SK-N-SH (cell line): ENCODE data around the gene METTL9. TPM values are rescaled to one million over a fixed set of nuclear protein-coding genes. Genes with fewer than 3 reads are reported as not detected.
"Not testable (repeated sequence)": the region's sequence is repeated elsewhere in the genome, so short reads cannot be mapped to it uniquely, and the experiment has no call there.

Experiments
- CTCF ChIA-PET: fragments of 300-600, 350-600 bp; formaldehyde crosslinking; extraction: SDS; loops from one replicate; lab custom pipeline; 2021; lab: Yijun Ruan, JAX
- POLR2A ChIA-PET: fragments of 350-600 bp; sonication (Branson Sonifier 250); formaldehyde crosslinking; extraction: SDS; loops from one replicate; lab custom pipeline; 2020; ENCODE audit warnings: antibody characterized with exemption, inconsistent platforms; lab: Yijun Ruan, JAX
- DNase-seq: peaks from one replicate; pipeline ENCODE4 v3.0.0; 2012
- H2AFZ ChIP-seq: fragments of 200-600 bp; sonication (generic); 2 replicates; pipeline ENCODE4 v1.8.1; 2016; ENCODE audit warnings: antibody characterized with exemption, mild to moderate bottlenecking, low read depth
- H3F3A ChIP-seq: fragments of 200-600 bp; sonication (generic); replicated peaks from 2 replicates; pipeline ENCODE3; 2016; ENCODE audit warnings: antibody characterized with exemption, mild to moderate bottlenecking; ENCODE audit not compliant: insufficient read depth
- H3K27ac ChIP-seq, 2 experiments: fragments of 200-500 bp in 1 of 2; fragments of 200-600 bp in 1 of 2; sonication (Bioruptor generic) in 1 of 2; sonication (generic), shearing (Covaris generic) in 1 of 2; 2 replicates each; pipeline versions ENCODE4 v1.5.1 to v1.6.1; 2014 to 2016; ENCODE audit warnings: low read depth in 2 of 2, inconsistent platforms in 1 of 2, low read length in 1 of 2, mild to moderate bottlenecking in 1 of 2, mixed read lengths in 1 of 2
- H3K27me3 ChIP-seq: fragments of 200-600 bp; sonication (generic), shearing (Covaris generic); 2 replicates; pipeline ENCODE4 v1.6.1; 2016; ENCODE audit warnings: mixed run types; ENCODE audit not compliant: insufficient read depth
- H3K36me3 ChIP-seq, 2 experiments: fragments of 200-500 bp in 1 of 2; fragments of 200-600 bp in 1 of 2; sonication (Bioruptor generic) in 1 of 2; sonication (generic) in 1 of 2; replicated peaks in 1 of 2; 2 replicates each; pipeline versions ENCODE3 to v1.5.1; 2014 to 2016; ENCODE audit warnings: low read length in 1 of 2, mild to moderate bottlenecking in 1 of 2; ENCODE audit not compliant: insufficient read depth in 2 of 2, control insufficient read depth in 1 of 2
- H3K4me1 ChIP-seq, 2 experiments: fragments of 200-500 bp in 1 of 2; fragments of 200-600 bp in 1 of 2; sonication (Bioruptor generic) in 1 of 2; sonication (generic), shearing (Covaris generic) in 1 of 2; 2 replicates each; pipeline versions ENCODE4 v1.5.1 to v1.6.1; 2014 to 2016; ENCODE audit warnings: low read depth in 1 of 2, low read length in 1 of 2, mixed run types in 1 of 2; ENCODE audit not compliant: insufficient read depth in 2 of 2, control insufficient read depth in 1 of 2
- H3K4me2 ChIP-seq: fragments of 200-600 bp; sonication (generic), shearing (Covaris generic); 2 replicates; pipeline ENCODE4 v1.6.1; 2017; ENCODE audit warnings: mixed run types
- H3K4me3 ChIP-seq, 2 experiments: fragments of 200-500 bp in 1 of 2; fragments of 200-600 bp in 1 of 2; sonication (Bioruptor generic) in 1 of 2; sonication (generic), shearing (Covaris generic) in 1 of 2; 2 replicates each; pipeline versions ENCODE4 v1.5.1 to v1.8.1; 2014 to 2016; ENCODE audit warnings: low read depth in 2 of 2, inconsistent platforms in 1 of 2, low read length in 1 of 2, mild to moderate bottlenecking in 1 of 2, mixed read lengths in 1 of 2, moderate library complexity in 1 of 2
- H3K79me2 ChIP-seq: fragments of 200-600 bp; sonication (generic); 2 replicates; pipeline ENCODE4 v1.8.1; 2017; ENCODE audit warnings: mild to moderate bottlenecking; ENCODE audit not compliant: insufficient read depth
- H3K9ac ChIP-seq: fragments of 200-600 bp; sonication (generic); 2 replicates; pipeline ENCODE4 v1.6.1; 2017; ENCODE audit warnings: mixed run types
- H3K9me2 ChIP-seq: fragments of 200-600 bp; sonication (generic); 2 replicates; pipeline ENCODE4 v1.6.1; 2017; ENCODE audit warnings: mixed run types
- H3K9me3 ChIP-seq: fragments of 200-600 bp; sonication (generic); 2 replicates; pipeline ENCODE4 v1.6.1; 2017; ENCODE audit warnings: mixed run types, mild to moderate bottlenecking, moderate library complexity
- H4K20me1 ChIP-seq: fragments of 200-600 bp; sonication (generic); 2 replicates; pipeline ENCODE4 v1.6.1; 2017; ENCODE audit warnings: mild to moderate bottlenecking, mixed run types; ENCODE audit not compliant: insufficient read depth
- GABPA ChIP-seq: IDR thresholded peaks from 2 replicates; pipeline ENCODE4 v1.4.0; 2012; ENCODE audit warnings: low read depth, mild to moderate bottlenecking
- MXI1 ChIP-seq: IDR thresholded peaks from 2 replicates; pipeline ENCODE4 v1.6.1; 2012; ENCODE audit warnings: mild to moderate bottlenecking, low read depth, low read length, improper control_type of control experiment
- REST ChIP-seq: IDR thresholded peaks from 2 replicates; pipeline ENCODE4 v1.6.1; 2012; ENCODE audit warnings: mild to moderate bottlenecking, low read depth, low read length, moderate library complexity
- TCF12 ChIP-seq: IDR thresholded peaks from 2 replicates; pipeline ENCODE4 v1.4.0; 2012
- WGBS: methylation state at CpG from one replicate; pipeline ENCODE4 v1.1.6; 2017; ENCODE audit warnings: low lambda C conversion rate; 5-methylcytosine and 5-hydroxymethylcytosine counted together
- polyA plus RNA-seq, 3 experiments: library from polyadenylated mRNA; depleted of rRNA; stranded (reverse); fragments of >200 nt; gene quantifications; 2 replicates each; pipeline ENCODE4 v1.2.3, GENCODE V29; 2012

The METTL9 gene
- polyA plus RNA-seq, 1 of the 3 experiments (the other 2 are of a cell fraction): 70.7 TPM

GRCh38 chr16:21630866-21631265, 31.5 kb downstream of the METTL9 start:
- DNase-seq, H4K20me1 ChIP-seq, H3K4me3 ChIP-seq, POLR2A ChIA-PET, H3K4me2 ChIP-seq, H3K9me2 ChIP-seq, H3K27ac ChIP-seq, H3K9me3 ChIP-seq, H3K9ac ChIP-seq, H2AFZ ChIP-seq, H3K27me3 ChIP-seq: not testable (repeated sequence)
- peaks cover 47% of the 10 kb centered on the region for H3K79me2 ChIP-seq
- H3K4me1 ChIP-seq: peaks cover 11 to 14% of the 10 kb centered on the region in 2 experiments
- H3F3A ChIP-seq: peaks cover 23% of the 10 kb centered on the region
- CTCF ChIA-PET: interaction anchor here (2.0 kb wide), 2 partner anchors 10 to 26 kb away, joined by 6 to 7 read pairs; no protein-coding TSS in a partner anchor
- H3K36me3 ChIP-seq: peaks cover 6 to 38% of the 10 kb centered on the region in 2 experiments
- WGBS: 94% methylated on average over 6 of the region's 6 CpGs

- WGBS: 93% methylated on average over 8 of the region's 8 CpGs
- H3K4me2 ChIP-seq, DNase-seq, H3K9me3 ChIP-seq, H3K9me2 ChIP-seq, H3K27me3 ChIP-seq, H2AFZ ChIP-seq, H3K4me1 ChIP-seq, H3K4me3 ChIP-seq, H3K9ac ChIP-seq, POLR2A ChIA-PET, H4K20me1 ChIP-seq, H3K27ac ChIP-seq: not testable (repeated sequence)
- CTCF ChIA-PET: interaction anchor here (2.0 kb wide), 1 partner anchor 26 kb away, joined by 6 read pairs; no protein-coding TSS in a partner anchor
- H3K36me3 ChIP-seq: peaks cover 6 to 38% of the 10 kb centered on the region in 2 experiments
- H3K79me2 ChIP-seq: peaks cover 52% of the 10 kb centered on the region
- peaks cover 18% of the 10 kb centered on the region for H3F3A ChIP-seq
Measured at GRCh38 chr16:21631376-21631775, 32.0 kb downstream of the METTL9 start.

GRCh38 chr16:21631951-21632575, 32.7 kb downstream of the METTL9 start:
- DNase-seq, H4K20me1 ChIP-seq, H3K9me2 ChIP-seq, H3K27me3 ChIP-seq, H2AFZ ChIP-seq, H3K27ac ChIP-seq, CTCF ChIA-PET, H3K4me1 ChIP-seq, H3K4me3 ChIP-seq, H3K4me2 ChIP-seq, H3K9me3 ChIP-seq, POLR2A ChIA-PET, H3K9ac ChIP-seq: not testable (repeated sequence)
- Histone ChIP-seq H3K79me2 (peaks cover 57% of the 10 kb centered on the region), H3F3A (peaks cover 13% of the 10 kb centered on the region), H3K36me3 (peaks cover 6 to 38% of the 10 kb centered on the region in 2 experiments)
- WGBS: 85% methylated on average over 5 of the region's 5 CpGs

- ChIA-PET CTCF (interaction anchor here (1.9 kb wide), 1 partner anchor 9 kb away, joined by 5 read pairs; no protein-coding TSS in a partner anchor), POLR2A (no interaction called here)
- H3K27ac ChIP-seq: no peak overlapping the region
- no peaks in the 10 kb centered on the region for H3K27me3 ChIP-seq
- peaks cover 0 to 14% of the 10 kb centered on the region in 2 experiments; a peak in 1 of 4 replicates for H3K4me1 ChIP-seq
- peaks cover 6 to 22% of the 10 kb centered on the region in 2 experiments for H3K36me3 ChIP-seq
- no peak overlapping the region for H3K4me3 ChIP-seq
- peaks cover 17% of the 10 kb centered on the region for H3F3A ChIP-seq
- peaks cover 44% of the 10 kb centered on the region for H3K79me2 ChIP-seq
- no peak overlapping the region for H2AFZ ChIP-seq
- WGBS: 100% methylated on average over 2 of the region's 5 CpGs
- H4K20me1 ChIP-seq: no peaks in the 10 kb centered on the region
- no peak for TF ChIP-seq TCF12
- no peak for TF ChIP-seq GABPA
- TF ChIP-seq MXI1: no peak
- TF ChIP-seq REST: no peak
- TF ChIP-seq, all 33 proteins: peak for 0
- Histone ChIP-seq H3K4me2 (no peak overlapping the region), H3K9me3 (no peaks in the 10 kb centered on the region), H3K9me2 (no peaks in the 10 kb centered on the region), H3K9ac (no peak overlapping the region)
- no peak for DNase-seq
Measured at GRCh38 chr16:21634216-21634615, 34.8 kb downstream of the METTL9 start.

GRCh38 chr16:21635694-21636093, 36.3 kb downstream of the METTL9 start:
- Histone ChIP-seq H3K36me3 (peaks cover 6 to 14% of the 10 kb centered on the region in 2 experiments), H3K79me2 (peaks cover 43% of the 10 kb centered on the region), H3F3A (peaks cover 22% of the 10 kb centered on the region), H3K4me1 (peaks cover 0 to 17% of the 10 kb centered on the region in 2 experiments; a peak in 1 of 4 replicates)
- DNase-seq, H3K27ac ChIP-seq, H2AFZ ChIP-seq, H3K9me2 ChIP-seq, H3K9me3 ChIP-seq, H3K9ac ChIP-seq, POLR2A ChIA-PET, H3K4me2 ChIP-seq, H3K27me3 ChIP-seq, H3K4me3 ChIP-seq, H4K20me1 ChIP-seq: not testable (repeated sequence)
- WGBS: 94% methylated on average over 9 of the region's 9 CpGs
- CTCF ChIA-PET: interaction anchor here (0.6 to 0.9 kb wide), 2 partner anchors 11 to 20 kb away, joined by 3 read pairs; no protein-coding TSS in a partner anchor
